WI38 (cell line): ENCODE results near the gene KREMEN2.

Source experiments
- H3K4me3 ChIP-seq: 2 replicates; pipeline ENCODE4 v1.5.1; 2011; ENCODE audit warnings: low read depth, mild to moderate bottlenecking, control low read depth, low read length
- TF ChIP-seq, protein P1 (sequence below): IDR thresholded peaks from 2 replicates; pipeline ENCODE4 v1.5.1; 2012; ENCODE audit warnings: low read depth, mild to moderate bottlenecking, control low read depth, low read length

Gene KREMEN2

DNA sequence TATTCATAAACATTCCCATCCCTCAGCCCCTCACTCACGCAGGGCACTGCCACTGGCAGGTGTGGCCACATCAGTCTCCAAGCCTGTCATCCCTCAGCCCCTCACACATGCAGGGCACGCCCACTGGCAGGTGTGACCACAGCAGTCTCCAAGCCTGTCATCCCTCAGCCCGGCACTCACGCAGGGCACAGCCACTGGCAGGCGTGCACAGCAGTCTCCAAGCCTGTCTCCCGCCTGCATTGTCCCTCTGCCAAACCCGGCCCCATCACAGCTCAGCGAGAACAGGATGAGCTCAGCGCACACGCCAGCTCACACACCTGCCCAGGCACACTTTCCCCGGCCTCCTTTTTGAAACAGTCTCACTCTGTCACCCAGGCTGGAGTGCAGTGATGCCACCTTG lies 11.4 kb upstream of the KREMEN2 start:
- H3K4me3 ChIP-seq, result no peak overlapping the region
- TF ChIP-seq, protein P1, sequence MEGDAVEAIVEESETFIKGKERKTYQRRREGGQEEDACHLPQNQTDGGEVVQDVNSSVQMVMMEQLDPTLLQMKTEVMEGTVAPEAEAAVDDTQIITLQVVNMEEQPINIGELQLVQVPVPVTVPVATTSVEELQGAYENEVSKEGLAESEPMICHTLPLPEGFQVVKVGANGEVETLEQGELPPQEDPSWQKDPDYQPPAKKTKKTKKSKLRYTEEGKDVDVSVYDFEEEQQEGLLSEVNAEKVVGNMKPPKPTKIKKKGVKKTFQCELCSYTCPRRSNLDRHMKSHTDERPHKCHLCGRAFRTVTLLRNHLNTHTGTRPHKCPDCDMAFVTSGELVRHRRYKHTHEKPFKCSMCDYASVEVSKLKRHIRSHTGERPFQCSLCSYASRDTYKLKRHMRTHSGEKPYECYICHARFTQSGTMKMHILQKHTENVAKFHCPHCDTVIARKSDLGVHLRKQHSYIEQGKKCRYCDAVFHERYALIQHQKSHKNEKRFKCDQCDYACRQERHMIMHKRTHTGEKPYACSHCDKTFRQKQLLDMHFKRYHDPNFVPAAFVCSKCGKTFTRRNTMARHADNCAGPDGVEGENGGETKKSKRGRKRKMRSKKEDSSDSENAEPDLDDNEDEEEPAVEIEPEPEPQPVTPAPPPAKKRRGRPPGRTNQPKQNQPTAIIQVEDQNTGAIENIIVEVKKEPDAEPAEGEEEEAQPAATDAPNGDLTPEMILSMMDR, result no peak

DNA sequence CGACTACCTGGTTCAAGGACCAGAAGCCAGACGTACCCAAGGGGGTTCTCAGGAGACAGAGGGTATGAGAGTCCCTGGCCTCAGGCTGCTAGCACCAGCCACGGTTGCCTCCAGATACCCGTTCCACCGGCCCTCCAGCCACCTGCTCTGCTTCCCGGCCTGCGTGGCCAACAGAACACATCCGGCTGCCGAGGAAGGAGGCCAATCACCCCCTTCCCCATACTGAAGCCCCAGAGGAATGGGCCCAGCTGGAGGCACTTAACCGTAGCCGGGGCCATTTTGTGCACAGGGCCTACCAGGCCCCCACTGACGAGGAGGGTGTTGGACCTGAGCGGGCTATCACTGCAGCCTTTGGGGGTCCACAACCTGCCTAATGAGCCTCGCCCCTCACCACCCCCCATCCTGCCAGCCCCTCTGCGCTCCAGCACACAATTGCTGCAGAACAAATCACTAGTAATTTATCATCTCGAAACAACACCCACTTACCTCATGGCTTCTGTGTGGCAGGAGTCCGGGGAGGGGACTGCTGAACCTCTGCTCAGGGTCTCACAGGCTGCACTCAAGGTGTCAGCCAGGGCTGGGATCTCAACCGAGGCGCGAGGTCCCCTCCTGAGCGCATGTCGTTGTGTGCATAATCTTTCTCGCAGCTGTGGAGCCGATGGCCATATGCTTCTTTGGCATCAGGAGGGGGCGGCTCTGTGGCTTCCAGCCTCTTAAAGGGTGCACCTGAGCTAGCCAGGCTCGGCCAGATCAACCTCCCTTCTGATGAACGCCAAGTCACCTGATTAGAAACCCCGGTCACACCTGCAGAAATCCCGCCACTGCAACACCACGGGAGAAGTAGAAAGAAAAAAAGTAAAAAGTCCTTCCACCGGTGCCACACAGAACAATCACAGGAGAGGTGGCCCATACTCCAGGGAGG lies 10.1 kb upstream of the KREMEN2 start:
- TF ChIP-seq, protein P1, result no peak

DNA sequence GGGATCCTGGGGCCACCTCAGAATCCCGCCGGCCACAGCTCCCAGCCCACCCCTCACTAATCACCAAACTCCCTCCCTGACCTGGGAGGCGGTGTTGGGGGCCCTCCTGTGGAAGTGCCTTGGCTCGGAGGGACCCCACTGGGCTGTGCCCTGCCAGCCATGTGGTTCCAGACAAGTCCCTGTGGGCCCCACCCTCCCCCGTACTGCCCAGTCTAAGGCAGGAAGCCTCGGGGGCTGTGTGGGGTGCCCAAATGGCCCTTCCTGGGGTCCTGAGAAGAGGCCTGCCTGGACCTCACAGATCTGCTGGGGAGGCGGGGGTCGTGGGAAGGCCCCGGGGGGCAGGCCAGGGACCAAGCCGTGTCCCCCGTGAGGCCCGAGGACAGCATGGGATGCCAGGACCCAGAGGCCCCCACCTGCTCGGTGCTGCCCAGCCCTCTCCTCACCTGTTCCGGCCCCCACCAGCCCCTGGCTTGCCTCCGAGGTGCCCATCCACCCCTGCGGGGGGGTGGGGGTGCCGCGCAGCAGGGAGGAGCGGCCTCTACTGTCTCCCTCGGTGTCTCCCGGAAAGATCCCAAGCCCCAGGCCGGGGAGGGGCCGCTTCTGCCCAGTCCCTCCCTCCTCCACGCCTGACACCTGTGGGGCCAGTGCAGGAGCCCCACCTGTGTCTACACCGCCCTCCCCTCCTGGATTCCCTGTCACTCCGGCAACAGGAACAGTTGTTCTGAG lies 9.3 kb upstream of the KREMEN2 start:
- TF ChIP-seq, protein P1, result no peak
- H3K4me3 ChIP-seq, result no peak overlapping the region

More for the DNA sequence above, 10.1 kb upstream of the KREMEN2 start:
- H3K4me3 ChIP-seq, result no peak overlapping the region

DNA sequence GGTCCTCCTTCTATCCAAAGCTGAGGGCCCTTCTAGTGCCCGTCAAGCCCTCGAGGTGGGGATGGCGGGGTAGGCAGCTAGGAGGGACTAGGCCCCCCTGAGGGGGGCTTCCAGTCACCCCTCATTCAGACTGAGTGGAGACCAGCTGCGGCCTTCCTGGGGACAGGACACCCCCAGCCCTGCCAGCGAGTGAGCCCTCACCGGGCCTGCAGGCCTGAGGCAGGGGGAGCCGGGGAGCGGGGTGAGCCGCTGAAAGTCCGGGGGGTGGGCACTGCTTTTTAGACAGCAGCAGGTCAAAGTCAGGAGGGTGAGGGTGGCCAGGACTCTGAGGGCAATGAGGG lies 8.7 kb upstream of the KREMEN2 start:
- H3K4me3 ChIP-seq, result no peak overlapping the region
- TF ChIP-seq, protein P1, result no peak

DNA sequence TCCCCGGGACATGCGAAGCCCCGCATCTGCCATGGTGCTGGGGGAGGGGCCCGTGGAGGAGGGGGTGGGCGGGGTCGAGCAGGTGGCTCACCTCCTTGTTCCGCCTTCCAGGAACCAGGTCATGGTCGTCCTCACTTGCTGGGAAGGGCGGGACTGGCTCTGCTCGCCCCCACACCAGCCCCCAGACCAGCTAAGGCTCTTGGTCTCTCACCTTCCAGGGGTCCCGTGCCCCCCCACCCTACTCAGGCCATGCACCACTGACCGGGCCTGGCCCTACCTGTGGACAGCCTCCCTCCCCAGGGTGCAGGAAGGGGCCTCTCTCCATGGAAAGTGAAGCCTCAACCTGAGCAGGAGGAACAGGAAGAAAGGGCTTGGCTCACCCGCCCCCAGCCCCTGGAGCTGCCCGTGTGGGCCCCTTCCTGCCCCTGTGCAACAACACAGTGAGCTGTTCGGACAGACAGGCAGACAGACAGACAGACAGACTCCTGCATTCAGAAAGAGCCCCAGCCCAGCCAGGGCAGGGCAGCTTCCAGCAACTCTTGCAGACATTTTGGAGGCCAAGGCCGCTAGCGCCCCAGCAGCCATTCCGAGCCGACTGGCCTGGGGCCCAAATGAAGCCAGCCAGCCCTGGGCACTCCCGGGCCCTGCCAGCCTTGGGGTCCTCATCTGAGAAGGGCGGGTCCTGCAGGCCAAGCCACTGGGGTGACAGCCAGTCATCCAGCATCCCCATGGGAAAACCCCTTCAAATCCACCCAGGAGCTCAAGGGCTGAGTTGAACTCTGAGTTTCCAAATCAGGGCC lies 8.1 kb upstream of the KREMEN2 start:
- no peak overlapping the region for H3K4me3 ChIP-seq
- TF ChIP-seq, protein P1, result no peak

DNA sequence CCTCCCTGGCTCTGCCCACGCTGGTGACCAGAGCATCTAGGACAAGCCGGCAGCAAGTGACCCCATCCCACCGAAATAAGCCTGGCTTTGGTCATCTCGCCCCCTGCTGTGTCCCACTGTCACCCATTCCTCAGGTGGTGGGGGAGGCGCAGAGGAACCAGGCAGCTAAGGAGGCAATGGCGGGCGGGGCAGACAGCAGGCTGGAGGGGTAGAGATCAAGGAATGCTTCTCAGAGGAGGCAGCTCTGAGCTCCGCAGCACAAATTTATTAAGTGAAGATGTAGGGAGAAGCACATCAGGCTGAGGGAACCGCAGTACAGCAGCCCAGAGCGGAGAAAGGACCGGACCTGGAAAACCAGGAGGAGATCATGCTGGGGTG lies 7.5 kb upstream of the KREMEN2 start:
- TF ChIP-seq, protein P1, result no peak

More for the DNA sequence above, 7.5 kb upstream of the KREMEN2 start:
- H3K4me3 ChIP-seq, result no peak overlapping the region
